Endothelial cell of umbilical vein (primary cell): Measurements from ENCODE around the gene WFDC13. TPM values are rescaled to one million over a fixed set of nuclear protein-coding genes. Genes with fewer than 3 reads are reported as not detected.

Experiments used
- BruUV-seq: library from RNA; stranded (reverse); fragments of 400-500 nt; replicated peaks from 2 replicates; lab custom pipeline; 2021; lab: Mats Ljungman, UMichigan
- CTCF ChIA-PET: fragments of 300-600, 350-600 bp; sonication (Branson Sonifier 250); formaldehyde crosslinking; loops from one replicate; lab custom pipeline; 2021; ENCODE audit warnings: antibody characterized with exemption, inconsistent platforms; lab: Charles Lee
- POLR2A ChIA-PET: fragments of 300-600, 350-600 bp; sonication (Branson Sonifier 250); formaldehyde crosslinking; loops from one replicate; lab custom pipeline; 2021; ENCODE audit warnings: antibody characterized with exemption, inconsistent platforms; lab: Charles Lee
- DNase-seq: peaks from one replicate; pipeline ENCODE4 v3.0.0-alpha.2; 2011; ENCODE audit warnings: low read depth, low spot score
- FAIRE-seq: peaks from 2 replicates; lab custom pipeline; 2011; peaks lifted over from hg19 to GRCh38; lab: Jason Lieb, UNC
- H2AFZ ChIP-seq: 2 replicates; pipeline ENCODE4 v1.6.0; 2012; ENCODE audit warnings: low read depth, low read length, control low read depth, inconsistent platforms
- H3K27ac ChIP-seq: 2 replicates; pipeline ENCODE4 v1.5.1; 2011; ENCODE audit warnings: low read depth, mild to moderate bottlenecking, control low read depth, low read length, moderate library complexity; ENCODE audit not compliant: insufficient read depth
- H3K27me3 ChIP-seq, 2 experiments: 2 replicates each; pipeline versions ENCODE4 v1.6.0 to v1.6.1; 2011; ENCODE audit warnings: low read length in 2 of 2, mixed read lengths in 1 of 2; ENCODE audit not compliant: control insufficient read depth in 2 of 2, insufficient read depth in 2 of 2
- H3K36me3 ChIP-seq, 2 experiments: 2 replicates in 1 of 2; 3 replicates in 1 of 2; pipeline ENCODE4 v1.5.1; 2011; ENCODE audit warnings: low read length in 2 of 2, mild to moderate bottlenecking in 1 of 2, moderate library complexity in 1 of 2; ENCODE audit not compliant: control insufficient read depth in 2 of 2, insufficient read depth in 2 of 2; ENCODE audit errors: extremely low read depth in 1 of 2
- H3K4me1 ChIP-seq: 3 replicates; pipeline ENCODE4 v1.5.1; 2011; ENCODE audit warnings: mild to moderate bottlenecking, low read length; ENCODE audit not compliant: control insufficient read depth, insufficient read depth; ENCODE audit errors: extremely low read depth
- H3K4me2 ChIP-seq: 2 replicates; pipeline ENCODE4 v1.6.1; 2011; ENCODE audit warnings: low read length, control low read depth, mixed read lengths; ENCODE audit not compliant: insufficient read depth
- H3K4me3 ChIP-seq, 3 experiments: fragments of 200-600 bp in 1 of 3; sonication (generic), shearing (Covaris generic) in 1 of 3; replicated peaks in 1 of 3; 2 replicates each; pipeline ENCODE4 v1.5.1; 2011 to 2016; ENCODE audit warnings: control low read depth in 3 of 3, low read length in 3 of 3, mild to moderate bottlenecking in 2 of 3, inconsistent platforms in 1 of 3, low read depth in 1 of 3, moderate library complexity in 1 of 3; ENCODE audit not compliant: insufficient read depth in 1 of 3
- H3K79me2 ChIP-seq: 2 replicates; pipeline ENCODE4 v1.6.0; 2012; ENCODE audit warnings: low read length, inconsistent platforms; ENCODE audit not compliant: control insufficient read depth, insufficient read depth
- H3K9ac ChIP-seq: replicated peaks from 2 replicates; pipeline ENCODE3; 2011; ENCODE audit warnings: low read length, control low read depth; ENCODE audit not compliant: insufficient read depth; ENCODE audit errors: extremely low read depth
- H3K9me1 ChIP-seq: replicated peaks from 3 replicates; pipeline ENCODE4 v1.6.0; 2011; ENCODE audit warnings: mild to moderate bottlenecking, low read length; ENCODE audit not compliant: control insufficient read depth, insufficient read depth; ENCODE audit errors: extremely low read depth
- H3K9me3 ChIP-seq: replicated peaks from 2 replicates; pipeline ENCODE4 v1.5.1; 2012; ENCODE audit warnings: low read length, inconsistent platforms; ENCODE audit not compliant: control insufficient read depth, insufficient read depth
- H4K20me1 ChIP-seq: replicated peaks from 2 replicates; pipeline ENCODE3; 2011; ENCODE audit warnings: mild to moderate bottlenecking, low read length; ENCODE audit not compliant: control insufficient read depth, insufficient read depth; ENCODE audit errors: extremely low read depth
- EZH2 ChIP-seq: IDR thresholded peaks from 2 replicates; pipeline ENCODE4 v1.6.1; 2012; ENCODE audit warnings: borderline replicate concordance, low read depth, mild to moderate bottlenecking, moderate library complexity, low read length, inconsistent platforms; ENCODE audit not compliant: severe bottlenecking
- FOS ChIP-seq: IDR thresholded peaks from 2 replicates; pipeline ENCODE4 v1.6.1; 2011; ENCODE audit warnings: mild to moderate bottlenecking, low read length, moderate library complexity, borderline replicate concordance; ENCODE audit not compliant: insufficient read depth
- GATA2 ChIP-seq: IDR thresholded peaks from 2 replicates; pipeline ENCODE4 v1.7.0; 2011; ENCODE audit warnings: low read depth, mild to moderate bottlenecking, moderate library complexity, mixed read lengths, low read length; ENCODE audit not compliant: insufficient read length, insufficient read depth
- JUN ChIP-seq: IDR thresholded peaks from 2 replicates; pipeline ENCODE4 v1.6.1; 2011; ENCODE audit warnings: borderline replicate concordance, low read depth; ENCODE audit not compliant: insufficient read length, insufficient read depth
- MYC ChIP-seq: IDR thresholded peaks from one replicate; pipeline ENCODE4 v1.6.1; 2011; ENCODE audit warnings: mild to moderate bottlenecking, low read depth, low read length
- POLR2A ChIP-seq: IDR thresholded peaks from 2 replicates; pipeline ENCODE4 v1.6.1; 2012; ENCODE audit warnings: low read depth, mild to moderate bottlenecking, control low read depth, low read length
- POLR2AphosphoS5 ChIP-seq: IDR thresholded peaks from 2 replicates; pipeline ENCODE4 v1.6.1; 2012; ENCODE audit warnings: low read depth, mild to moderate bottlenecking, control low read depth, low read length, moderate library complexity; ENCODE audit not compliant: insufficient read depth
- dilution Hi-C: fragments of 300-500 bp; cut with MboI; formaldehyde crosslinking; loops from one replicate; pipeline ENCODE4 v1.15.0; 2019; ENCODE audit warnings: low sequenced_read_pairs; ENCODE audit not compliant: extremely low pct_ligation_motif_present
- intact Hi-C: fragments of 100-400 bp; cut with micrococcal nuclease; formaldehyde crosslinking; loops from one replicate; pipeline ENCODE4 v1.10.0; 2022
- polyA plus RNA-seq, 4 experiments: library from polyadenylated mRNA; depleted of rRNA in 3 of 4; stranded (reverse) in 3 of 4; unstranded in 1 of 4; fragments of >200 nt; gene quantifications; 2 replicates each; pipeline versions ENCODE4 v1.2.1 to v1.2.3, GENCODE V29; 2011 to 2012; ENCODE audit warnings: missing spikeins in 1 of 4
- total RNA-seq: library from RNA; stranded (reverse); gene quantifications from 2 replicates; pipeline ENCODE4 v1.2.3, GENCODE V29; 2021
- TF ChIP-seq, protein P1 (sequence below): IDR thresholded peaks from 2 replicates; pipeline ENCODE4 v1.6.1; 2011; ENCODE audit not compliant: insufficient read depth, insufficient read length
- TF ChIP-seq, protein P2 (sequence below), 2 donors: IDR thresholded peaks; 1 replicate in 1 of 2; 2 replicates in 1 of 2; pipeline ENCODE4 v1.5.1; 2011; ENCODE audit warnings: low read length in 2 of 2, mild to moderate bottlenecking in 2 of 2, moderate library complexity in 2 of 2, control low read depth in 1 of 2, inconsistent platforms in 1 of 2, low read depth in 1 of 2; ENCODE audit not compliant: insufficient read depth in 1 of 2; ENCODE audit errors: extremely low read depth in 1 of 2

WFDC13 gene
- total and polyA plus RNA-seq, 2 donors (not counting 3 experiments of a cell fraction or from before 2014, with no cell fraction given), result not detected

DNA sequence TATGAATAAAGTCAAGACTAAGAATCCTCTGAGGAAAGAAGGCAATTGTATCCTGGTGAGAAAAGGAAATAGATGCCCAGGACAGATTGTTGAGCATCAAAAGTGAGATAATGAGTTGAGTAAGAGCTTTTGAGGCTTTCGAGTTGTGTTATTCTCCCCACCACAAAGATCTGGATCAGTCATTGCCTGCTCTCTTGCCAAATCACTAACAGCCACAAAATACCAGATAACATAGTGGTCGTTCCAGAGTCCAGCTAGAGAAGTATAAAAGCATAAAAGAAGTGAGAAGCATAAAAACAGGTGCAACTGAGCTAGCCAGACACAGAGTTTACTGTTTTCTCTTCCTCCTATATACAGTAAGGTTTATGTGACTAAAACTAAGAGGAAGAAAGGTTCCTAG, 25.2 kb downstream of the WFDC13 start:
- TF ChIP-seq EZH2, result no peak
- no peak for TF ChIP-seq FOS
- no peak for TF ChIP-seq POLR2AphosphoS5
- no peak for TF ChIP-seq GATA2
- TF ChIP-seq MYC, result no peak
- TF ChIP-seq JUN, result no peak
- TF ChIP-seq, protein P1, sequence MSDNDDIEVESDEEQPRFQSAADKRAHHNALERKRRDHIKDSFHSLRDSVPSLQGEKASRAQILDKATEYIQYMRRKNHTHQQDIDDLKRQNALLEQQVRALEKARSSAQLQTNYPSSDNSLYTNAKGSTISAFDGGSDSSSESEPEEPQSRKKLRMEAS, result no peak
- TF ChIP-seq, protein P2, sequence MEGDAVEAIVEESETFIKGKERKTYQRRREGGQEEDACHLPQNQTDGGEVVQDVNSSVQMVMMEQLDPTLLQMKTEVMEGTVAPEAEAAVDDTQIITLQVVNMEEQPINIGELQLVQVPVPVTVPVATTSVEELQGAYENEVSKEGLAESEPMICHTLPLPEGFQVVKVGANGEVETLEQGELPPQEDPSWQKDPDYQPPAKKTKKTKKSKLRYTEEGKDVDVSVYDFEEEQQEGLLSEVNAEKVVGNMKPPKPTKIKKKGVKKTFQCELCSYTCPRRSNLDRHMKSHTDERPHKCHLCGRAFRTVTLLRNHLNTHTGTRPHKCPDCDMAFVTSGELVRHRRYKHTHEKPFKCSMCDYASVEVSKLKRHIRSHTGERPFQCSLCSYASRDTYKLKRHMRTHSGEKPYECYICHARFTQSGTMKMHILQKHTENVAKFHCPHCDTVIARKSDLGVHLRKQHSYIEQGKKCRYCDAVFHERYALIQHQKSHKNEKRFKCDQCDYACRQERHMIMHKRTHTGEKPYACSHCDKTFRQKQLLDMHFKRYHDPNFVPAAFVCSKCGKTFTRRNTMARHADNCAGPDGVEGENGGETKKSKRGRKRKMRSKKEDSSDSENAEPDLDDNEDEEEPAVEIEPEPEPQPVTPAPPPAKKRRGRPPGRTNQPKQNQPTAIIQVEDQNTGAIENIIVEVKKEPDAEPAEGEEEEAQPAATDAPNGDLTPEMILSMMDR (IDR thresholded peaks at IDR 0.05; ENCODE audit: extremely low read depth in 1 of 2, insufficient read depth in 1 of 2, low read depth in 1 of 2, low read length in 2 of 2), result no peak
- no peak for TF ChIP-seq POLR2A
- Histone ChIP-seq H3K4me3 (no peak overlapping the region), H3K4me1 (no peaks in the 10 kb centered on the region), H3K9me3 (no peaks in the 10 kb centered on the region), H3K27ac (no peak overlapping the region), H3K36me3 (no peaks in the 10 kb centered on the region), H3K4me2 (no peak overlapping the region), H3K27me3 (no peaks in the 10 kb centered on the region), H3K79me2 (no peaks in the 10 kb centered on the region), H2AFZ (no peak overlapping the region), H3K9ac (no peak overlapping the region), H4K20me1 (no peaks in the 10 kb centered on the region), H3K9me1 (no peaks in the 10 kb centered on the region)
- CTCF ChIA-PET, result no interaction called here
- BruUV-seq, result no TSS peak
- dilution Hi-C loops (no loop called here), intact Hi-C loops (no loop called here)
- POLR2A ChIA-PET, result no interaction called here
- DNase-seq, result no peak
- no peak for FAIRE-seq
